COLO668 (cell line): ENCODE results near the gene COL21A1.

Source experiments
- DNase-seq: peaks from one replicate; lab custom pipeline; 2025; ENCODE audit not compliant: unreplicated experiment; lab: John Stamatoyannopoulos, UW

The COL21A1 gene

DNA sequence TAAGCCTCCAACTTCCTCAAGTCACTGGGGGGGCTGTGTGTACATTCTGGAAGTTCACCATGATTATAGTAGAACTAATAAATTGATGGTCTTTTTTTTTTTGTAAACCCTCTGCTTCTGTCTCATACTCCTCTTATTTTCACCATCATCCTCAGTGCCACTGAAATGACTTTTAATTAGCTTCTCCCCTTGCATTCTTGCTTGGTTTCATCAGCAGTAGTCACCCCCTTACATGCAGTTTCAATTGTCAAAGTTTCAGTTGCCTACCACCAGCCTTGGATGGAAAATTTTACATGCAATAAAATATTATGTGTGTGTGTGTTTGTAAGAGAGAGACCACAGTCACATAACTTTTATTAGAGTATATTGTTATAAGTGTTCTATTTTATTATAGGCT, 196.2 kb downstream of the COL21A1 start:
- DNase-seq, result no peak

DNA sequence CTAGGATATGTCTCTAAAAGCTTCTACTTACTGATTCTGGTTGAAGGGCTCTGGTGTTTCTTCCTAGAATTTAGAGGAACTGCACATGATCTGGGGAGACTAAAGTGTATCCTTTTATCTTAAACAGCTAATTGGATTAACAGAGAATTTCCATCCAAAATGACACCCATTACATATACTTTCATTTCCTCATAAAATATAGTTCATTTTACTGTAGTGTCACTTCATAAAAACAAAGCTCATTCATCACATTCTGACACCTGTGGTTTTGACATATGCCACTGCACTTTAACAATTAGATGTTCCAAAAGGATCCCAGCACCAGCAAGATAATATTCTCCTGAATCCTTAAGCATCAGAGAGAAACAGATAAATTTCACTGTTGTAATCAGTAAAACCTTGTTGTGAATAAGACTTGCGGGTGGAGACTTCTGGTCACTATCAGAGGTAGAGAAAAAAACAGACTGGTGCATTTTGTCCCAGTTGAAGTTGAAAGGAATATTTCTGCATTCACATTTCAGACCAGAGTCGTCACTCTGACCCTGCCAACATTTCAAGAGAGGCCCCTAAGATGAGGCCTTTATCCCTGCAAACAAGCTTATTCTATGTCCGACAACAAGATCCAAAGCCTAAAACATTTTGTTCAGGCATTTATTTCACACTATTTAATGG, 196.7 kb downstream of the COL21A1 start:
- DNase-seq, result no peak

DNA sequence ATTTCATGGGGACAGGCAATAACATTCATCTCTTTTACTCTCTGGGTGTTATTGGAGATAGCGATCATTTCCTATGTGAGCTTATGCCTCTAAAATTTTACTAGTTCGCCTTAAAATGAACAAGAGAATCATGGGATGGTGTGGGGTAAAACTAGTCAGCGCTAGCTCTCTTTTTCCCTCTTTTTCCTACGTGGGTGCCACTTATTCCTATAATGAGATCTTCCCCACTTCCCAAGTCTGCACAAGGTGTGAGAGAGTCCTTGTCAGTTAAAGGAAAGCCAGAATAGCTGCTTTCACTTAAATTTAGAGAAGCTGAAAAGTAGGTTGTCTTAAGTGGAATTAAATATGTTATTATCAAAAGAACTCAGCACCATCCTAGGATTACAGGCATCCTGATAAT, 198.8 kb downstream of the COL21A1 start:
- DNase-seq, result no peak

DNA sequence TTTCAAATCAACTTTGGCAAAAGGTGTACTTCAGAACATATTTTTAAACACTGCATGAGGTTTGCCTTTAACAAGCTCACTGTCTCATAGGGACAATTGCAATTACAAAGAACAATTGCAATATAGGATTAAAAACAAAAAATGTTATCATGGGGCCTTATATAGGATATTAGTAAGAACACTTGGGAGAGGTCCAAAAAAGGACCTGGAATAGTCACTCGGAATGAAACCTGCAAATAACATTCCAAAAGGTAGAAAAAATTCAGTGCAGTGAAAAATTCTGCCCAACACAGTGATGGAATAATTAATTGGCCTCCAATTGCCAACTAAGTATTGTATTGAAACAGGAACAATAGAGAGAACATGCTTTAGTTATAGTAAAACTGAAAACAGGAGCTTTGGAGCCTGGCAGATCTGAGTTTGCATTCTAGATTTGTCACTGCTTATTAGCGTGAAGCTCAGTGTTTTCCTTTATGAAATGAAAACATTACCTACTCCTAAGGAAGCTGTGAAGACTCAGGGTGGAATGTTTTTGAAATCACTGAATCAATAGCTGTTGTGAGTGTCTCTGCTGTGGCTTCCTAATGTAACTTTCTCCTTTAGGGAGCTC, 199.3 kb downstream of the COL21A1 start:
- no peak for DNase-seq

DNA sequence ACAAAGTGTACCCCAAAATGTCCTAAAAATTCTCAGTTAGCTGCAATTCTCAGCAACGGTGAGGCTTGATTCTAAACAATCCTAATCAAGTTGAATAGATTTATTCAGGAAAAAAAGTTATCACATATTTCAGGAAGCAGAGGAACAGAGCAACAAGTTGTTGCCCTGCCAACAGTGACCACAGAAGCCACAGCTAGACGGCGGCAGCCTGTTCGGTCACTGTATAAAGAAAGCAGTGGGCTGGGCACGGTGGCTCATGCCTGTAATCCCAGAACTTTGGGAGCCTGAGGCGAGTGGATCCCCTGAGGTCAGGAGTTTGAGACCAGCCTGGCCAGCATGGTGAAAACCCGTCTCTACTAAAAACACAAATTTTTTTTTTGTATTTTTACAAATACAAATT, 200.8 kb downstream of the COL21A1 start:
- DNase-seq, result no peak

DNA sequence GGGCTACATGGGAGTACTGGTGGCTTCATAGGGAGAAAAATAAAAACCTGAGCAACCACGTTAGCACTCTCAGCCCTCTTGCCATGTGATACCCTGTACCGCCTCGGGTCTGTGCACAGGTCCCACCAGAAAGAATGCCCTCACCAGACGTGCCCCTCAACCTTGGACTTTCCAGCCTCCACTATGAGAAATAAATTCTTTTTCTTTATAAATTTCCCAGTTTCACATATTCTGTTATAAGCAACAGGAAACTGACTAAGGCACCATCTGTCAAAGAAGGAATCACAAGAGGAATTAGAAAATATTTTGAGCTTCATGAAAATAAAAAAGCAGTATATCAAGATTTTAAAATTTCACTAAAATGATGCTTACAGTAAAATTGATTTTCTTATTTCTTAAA, 203.6 kb downstream of the COL21A1 start:
- DNase-seq, result no peak

DNA sequence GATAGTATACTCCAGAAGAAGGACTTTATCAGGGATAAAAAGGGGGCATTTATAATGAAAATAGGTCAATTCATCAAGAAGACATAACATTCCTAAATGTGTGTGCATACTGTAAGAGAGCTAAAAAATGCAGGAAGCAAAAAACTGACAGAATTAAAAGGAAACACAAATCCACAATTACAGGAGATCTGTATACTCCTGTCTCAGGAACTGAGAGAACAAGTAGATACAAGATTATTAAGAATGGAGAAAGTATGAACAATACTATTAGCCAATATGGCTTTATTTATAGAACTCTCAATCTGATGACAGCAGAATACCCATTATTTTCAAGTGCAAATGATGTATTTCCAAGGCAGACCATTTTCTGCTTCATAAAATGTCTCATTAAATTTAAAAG, 204.3 kb downstream of the COL21A1 start:
- DNase-seq, result no peak

DNA sequence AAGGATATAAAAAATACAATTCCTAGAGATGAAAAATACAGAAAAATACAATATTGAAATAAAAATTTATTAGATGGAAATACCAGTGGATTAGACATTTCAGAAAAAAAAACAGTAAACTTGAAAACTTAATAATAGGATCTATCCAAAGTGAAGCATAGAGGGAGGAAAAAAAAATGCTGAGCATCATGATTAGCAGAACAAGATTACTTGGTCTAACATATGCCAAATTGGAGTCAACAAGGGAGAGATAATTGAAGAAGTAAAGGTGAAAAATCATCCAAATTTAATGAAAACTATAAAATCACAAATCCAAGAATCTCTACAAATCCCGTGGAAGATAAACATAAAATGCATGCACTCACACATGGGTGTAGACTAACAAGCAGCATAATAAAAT, 205.8 kb downstream of the COL21A1 start:
- DNase-seq, result no peak

DNA sequence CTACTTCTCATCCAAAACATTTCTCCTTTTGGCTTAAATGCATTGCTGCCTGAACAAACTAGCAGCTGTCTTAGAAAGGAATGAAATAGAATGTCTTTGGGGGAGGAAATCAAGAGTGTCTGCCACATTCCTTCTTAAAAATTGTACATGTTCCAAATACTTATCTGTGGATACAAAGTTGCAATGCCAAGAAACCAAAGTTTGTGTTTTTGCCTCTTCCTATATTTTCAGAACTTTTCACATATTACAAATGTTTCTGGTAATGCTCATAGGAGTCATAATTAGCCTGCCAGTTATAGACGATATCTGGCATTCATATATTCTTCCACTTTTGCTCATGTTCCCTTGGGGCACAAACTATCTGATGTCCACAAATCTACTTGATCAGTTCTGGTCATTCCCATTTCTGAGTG, 206.5 kb downstream of the COL21A1 start:
- DNase-seq, result no peak

DNA sequence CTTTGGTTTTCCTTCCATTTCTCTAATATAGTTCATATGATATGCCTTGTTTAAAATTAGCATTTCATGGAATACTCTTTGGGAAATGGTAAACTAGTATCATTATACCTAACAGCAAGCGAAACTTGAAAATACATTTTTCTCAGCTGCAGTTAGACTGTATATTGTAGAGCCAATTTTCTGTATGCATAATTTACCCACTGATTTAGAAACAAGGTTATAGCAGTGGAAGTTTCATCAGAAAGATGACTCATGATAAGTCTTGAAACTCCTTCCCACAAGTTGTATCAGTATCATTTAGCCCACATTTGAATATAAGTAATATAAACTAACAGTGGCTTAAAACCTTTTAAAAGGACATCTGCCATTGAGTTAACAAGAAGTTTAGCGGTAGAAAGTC, 207.2 kb downstream of the COL21A1 start:
- no peak for DNase-seq

DNA sequence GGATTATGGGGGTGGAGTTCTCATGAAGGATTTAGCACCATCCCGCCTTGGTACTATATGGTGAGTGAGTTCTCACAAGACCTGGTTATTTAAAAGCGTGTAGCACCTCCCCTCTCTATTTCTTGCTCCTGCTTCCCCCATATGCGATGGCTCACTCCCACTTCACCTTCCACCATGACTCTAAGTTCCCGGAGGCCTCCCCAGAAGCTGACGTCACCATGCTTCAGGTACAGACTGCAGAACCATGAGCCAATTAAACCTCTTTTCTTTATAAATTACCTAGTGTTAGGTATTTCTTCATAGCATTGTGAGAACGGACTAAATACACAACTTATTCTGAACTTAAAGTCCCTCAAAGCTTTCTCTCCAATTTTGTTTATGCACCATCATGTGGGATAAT, 208.6 kb downstream of the COL21A1 start:
- DNase-seq, result no peak

DNA sequence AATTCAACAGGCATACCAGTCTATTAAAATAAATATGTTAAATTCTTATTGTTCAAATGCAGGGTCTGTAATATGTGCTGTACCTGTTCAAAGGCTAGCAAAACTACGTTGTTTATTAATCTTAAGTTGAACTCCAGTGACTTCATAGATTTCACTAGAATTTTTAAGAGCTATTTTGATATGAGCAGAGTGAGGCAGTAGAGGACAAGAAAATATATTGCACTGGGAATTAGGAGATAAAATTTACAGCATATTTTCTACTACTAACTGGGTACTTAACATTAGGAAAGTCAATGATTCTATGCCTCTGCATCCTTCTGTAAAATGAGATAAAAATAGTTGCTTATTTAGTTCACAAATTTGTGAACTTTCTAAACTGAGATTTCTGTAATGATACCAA, 209.8 kb downstream of the COL21A1 start:
- no peak for DNase-seq

DNA sequence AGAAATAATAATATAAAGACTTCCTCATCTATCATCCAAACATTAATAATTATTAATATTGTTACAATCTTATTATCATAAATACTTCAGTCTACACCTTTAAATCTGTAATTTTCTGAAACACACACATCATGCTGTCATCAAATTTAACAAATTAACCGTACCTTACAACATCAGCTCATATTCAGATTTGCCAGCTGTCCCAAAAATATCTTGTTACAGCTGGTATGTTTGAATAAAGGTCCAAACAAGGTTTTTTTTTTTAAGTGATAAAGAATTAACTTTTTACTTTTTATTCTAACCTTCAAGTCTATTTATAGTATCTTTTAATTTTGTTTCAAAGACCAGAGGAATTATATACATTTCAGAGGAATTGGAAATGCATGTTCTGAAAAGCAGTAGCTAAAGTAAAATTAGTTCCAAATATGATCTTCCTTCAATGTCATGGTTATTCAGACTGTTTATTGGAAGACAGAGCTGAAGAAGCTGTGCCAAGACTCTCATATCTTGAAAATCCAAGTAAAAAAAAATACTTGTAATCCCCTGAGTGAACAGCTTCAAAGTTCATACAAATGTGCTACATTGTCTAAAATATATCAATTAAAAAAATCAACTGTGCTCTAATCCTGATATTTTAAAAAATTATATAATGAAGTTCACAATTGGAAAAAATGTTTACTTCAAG, 210.3 kb downstream of the COL21A1 start:
- DNase-seq, result no peak

DNA sequence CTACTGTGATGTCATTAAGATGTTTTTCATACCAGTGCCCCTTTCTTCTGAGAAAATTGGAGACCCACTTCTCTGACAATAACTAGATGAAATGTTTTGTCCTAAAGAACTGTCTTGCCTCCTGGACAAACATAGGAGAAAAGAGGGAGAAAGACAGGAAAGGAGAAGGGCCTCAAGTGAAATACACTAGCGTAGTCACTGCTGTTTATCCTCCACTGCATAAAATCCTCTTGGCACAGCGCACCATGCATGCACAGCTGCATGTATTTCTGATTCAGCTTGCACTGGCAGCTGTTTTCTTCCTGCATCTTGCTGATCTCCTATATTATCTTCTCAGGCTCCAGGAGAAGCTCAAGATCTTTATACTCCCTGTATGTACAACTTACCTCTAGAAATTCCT, 214.0 kb downstream of the COL21A1 start:
- no peak for DNase-seq

DNA sequence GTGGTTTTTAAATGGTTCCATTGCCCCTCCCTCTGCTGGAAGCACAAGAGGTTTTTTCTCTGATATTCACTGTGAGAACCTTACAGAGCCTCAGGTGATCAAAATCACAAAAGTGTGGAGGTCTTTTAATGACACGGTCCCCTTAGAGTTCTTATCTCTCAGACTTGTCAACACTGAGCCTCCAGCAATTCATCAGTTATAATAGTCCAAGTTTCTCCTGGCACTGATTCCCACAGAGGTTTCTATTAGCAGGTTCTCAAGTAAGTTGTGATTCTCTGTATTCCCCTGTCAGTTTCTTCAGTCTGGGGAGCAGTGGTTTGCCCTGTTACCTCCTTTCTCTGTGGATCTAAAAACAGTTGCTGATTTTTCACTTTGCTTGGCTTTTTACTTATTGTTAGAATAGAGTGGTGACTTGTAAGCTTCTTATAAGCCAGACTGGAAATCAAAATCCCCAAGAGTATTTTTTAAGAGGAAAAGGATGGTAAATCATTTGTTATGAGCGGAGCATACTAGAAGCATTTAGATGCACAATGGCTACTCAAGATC, 214.6 kb downstream of the COL21A1 start:
- no peak for DNase-seq

DNA sequence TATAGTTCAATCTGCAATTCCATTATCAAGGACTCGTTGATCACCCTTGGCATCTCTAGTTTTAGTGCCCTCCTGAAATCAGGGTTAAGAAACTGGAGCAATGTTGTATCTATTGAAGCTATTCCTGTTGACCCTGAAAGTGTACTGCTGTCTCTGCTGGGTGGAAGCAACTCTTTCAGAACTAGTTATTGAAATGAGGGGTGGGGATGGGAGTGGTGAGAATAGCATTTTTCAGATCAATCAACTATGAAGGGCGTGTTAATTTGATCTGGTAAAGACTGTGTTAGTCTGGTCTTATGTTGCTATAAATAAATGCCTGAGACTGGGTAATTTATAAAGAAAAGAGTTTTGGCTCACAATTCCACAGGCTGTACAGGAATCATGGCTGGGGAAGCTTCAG, 219.5 kb downstream of the COL21A1 start:
- DNase-seq, result no peak

DNA sequence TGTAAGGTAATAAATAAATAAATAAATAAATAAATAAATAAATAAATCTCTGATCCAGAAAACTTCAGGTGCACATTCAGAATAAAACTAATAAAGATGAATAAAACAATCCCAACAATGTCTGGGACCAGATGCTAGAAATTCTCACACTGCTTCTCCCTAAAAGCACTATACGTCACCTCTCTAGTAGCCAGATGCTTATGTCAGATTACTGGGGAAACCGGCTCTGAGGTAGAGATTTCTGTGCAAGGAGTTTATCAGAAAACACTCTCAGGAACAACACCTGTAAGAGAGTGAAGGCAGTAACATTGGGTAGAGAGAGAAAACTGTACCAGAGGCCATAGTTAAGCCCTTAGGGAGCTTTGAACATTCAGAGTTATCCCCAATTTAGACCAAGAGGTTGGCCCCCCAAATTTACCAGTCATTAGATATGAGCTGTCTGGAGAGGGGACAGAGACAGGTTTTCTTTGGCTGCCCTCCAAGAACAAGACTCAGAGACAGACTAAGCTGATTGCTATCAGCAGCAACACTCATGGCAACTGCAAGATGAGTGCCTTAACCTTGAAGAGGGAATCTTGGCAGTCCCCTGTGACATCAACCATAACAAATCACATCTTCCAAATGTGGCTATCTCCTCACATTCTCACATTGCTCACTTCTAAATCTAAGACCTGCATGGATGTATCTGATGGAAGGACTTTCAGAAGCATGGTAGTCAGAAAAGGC, 220.8 kb downstream of the COL21A1 start:
- DNase-seq, result no peak

DNA sequence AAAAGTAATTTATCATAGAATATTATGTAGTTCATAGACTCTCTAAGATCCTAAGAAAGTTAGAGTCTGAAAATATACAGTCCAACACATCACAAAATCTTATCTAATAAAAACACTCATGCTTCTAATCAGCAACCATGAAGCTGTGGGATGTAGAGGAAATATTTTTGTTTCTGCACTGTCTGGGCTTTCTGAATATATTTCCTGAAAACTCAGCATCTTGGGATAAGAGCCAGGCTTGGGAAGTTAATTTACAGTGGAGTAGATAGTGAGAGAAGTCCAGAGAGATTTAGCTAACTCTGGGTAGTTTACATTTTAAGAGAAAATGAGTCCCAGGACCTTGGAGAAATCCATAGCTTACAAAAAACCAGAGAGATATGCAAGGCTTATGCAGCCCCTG, 221.6 kb downstream of the COL21A1 start:
- no peak for DNase-seq

DNA sequence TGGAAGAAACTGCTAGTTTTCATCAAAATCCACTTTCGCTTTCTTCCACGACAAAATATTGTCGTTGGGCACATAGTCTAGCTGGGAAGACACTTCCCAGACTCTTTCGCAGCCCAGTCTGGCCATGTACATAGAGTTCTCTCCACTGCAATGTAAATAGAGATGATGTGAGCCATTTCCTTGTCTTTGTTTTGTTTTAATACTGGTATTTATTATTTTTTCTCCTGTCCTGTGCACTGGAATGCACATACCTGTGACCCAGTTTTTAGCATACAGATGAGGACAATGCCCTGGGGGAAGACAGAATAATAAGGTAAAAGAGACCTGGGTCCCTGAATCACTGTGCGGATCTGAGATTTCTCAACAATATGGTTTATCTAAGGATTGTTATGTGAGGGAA, 222.4 kb downstream of the COL21A1 start:
- DNase-seq, result no peak

DNA sequence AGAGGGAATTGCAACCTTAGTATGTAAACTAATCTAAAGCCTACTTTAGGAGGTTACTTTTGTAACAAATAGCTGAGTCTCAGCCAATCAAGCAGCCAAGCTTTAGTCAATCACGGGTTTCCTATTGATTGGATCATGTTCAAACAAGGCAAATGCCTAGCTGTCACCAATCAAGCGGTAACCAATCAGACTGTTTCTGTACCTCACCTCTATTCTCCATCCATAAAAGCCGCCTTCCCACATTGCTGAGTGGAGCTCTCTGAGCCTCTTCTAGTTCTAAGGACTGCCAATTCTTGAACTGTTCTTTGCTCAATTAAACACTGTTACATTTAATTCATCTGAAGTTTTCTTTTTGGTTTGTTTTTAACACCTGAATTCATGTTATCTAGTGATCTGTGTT, 223.6 kb downstream of the COL21A1 start:
- DNase-seq, result no peak

DNA sequence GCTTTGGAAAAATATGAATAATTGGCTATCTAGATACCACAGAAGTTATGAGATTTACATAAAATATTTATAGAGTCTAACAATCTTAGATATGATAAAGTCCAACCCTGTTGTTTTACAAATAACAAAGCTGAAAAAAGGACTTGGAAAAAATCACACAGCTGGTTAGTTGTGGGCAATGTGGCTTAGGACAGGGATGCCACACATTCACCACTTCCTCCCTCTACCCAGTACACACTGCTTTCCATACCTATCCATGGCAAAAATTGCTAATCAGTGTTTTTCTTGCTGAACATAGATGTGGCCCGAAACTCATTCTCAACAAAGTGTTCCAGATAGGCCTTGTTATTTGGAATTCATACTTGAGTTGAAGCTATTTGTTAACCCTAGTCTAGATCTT, 224.7 kb downstream of the COL21A1 start:
- DNase-seq, result no peak

DNA sequence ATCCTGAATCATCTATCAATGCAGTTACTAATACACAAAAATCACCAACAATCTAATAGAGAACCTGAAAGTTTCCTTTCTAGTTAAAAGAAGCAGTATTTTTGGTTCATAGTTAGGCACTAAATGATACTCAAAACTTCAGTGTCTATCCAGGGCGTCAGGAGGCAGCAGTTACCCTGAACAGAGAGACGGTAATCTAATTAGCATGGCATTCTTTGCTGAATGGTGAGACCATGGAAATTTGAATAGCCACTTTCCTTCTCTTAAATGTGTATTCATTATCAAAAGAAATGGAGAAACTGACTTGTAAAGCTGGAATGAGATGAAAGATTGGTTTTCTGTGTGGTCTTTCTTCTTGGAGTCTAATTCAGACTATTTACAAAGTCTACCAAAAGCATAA, 225.4 kb downstream of the COL21A1 start:
- no peak for DNase-seq
